ENCODE results near the gene EWSR1.

GRCh38 chr22:29257751-29258181, 10.3 kb upstream of the EWSR1 start:
- no peak for TF ChIP-seq MAX (IDR thresholded peaks at IDR 0.05)
- no peak for TF ChIP-seq REST (IDR thresholded peaks at IDR 0.05; ENCODE audit: low read depth)
- no peak for TF ChIP-seq USF1 (IDR thresholded peaks at IDR 0.05)
- TF ChIP-seq EP300 (IDR thresholded peaks at IDR 0.05; ENCODE audit: borderline replicate concordance) = no peak
- TF ChIP-seq YY1 (IDR thresholded peaks at IDR 0.05; ENCODE audit: low read depth) = no peak
- no peak for TF ChIP-seq RAD21 (IDR thresholded peaks at IDR 0.05; ENCODE audit: low read depth)
- no peak for TF ChIP-seq FOXM1 (IDR thresholded peaks at IDR 0.05; ENCODE audit: borderline replicate concordance, low read depth)
- no peak for TF ChIP-seq EGR1 (IDR thresholded peaks at IDR 0.05)
- TF ChIP-seq NFIC (IDR thresholded peaks at IDR 0.05) = no peak
- no peak for TF ChIP-seq CREB1 (IDR thresholded peaks at IDR 0.05; ENCODE audit: low read depth)
- no peak for TF ChIP-seq TAF1 (IDR thresholded peaks at IDR 0.05; ENCODE audit: low read depth)
